ENCODE results near the gene NFATC2. TPM values are rescaled to one million over a fixed set of nuclear protein-coding genes. Genes with fewer than 3 reads are reported as not detected.

NFATC2 gene
- total RNA-seq, 1 experiment from 2014 or later = 5.0 TPM

DNA sequence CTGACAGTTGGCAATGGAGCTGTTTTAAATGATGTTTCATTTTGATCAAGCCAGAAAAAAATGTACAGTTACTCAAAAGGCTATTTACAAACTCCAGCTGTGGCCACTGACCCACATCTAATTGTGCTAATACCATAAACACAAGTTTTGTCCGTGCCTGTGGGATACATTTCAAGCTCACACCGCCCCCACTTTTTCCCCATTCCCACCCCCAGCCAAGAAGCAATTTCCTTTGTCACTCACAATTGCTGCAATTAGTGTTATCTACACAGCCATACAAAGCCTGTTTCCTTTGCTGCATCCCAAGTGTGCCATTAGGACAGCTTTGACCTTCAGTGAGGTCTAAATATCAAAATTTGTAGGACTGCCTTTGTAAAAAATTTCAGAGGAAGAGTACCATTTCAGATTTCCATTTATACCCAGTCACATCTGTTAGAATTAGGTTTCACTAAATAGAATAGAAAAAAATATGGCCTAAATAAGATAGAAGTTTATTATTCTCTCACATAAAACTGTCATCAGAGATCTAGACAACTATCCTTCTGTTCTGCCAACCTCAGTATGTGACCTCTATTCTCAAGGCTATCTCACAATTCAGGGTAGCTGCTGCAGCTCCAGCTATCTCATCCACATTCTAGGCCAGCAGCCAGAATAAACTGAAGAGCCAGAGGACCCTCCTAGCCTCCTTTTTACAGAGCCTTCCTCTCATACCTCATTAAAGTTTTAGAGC is 202.6 kb downstream of the NFATC2 start (continued):
- TF ChIP-seq, protein P1, sequence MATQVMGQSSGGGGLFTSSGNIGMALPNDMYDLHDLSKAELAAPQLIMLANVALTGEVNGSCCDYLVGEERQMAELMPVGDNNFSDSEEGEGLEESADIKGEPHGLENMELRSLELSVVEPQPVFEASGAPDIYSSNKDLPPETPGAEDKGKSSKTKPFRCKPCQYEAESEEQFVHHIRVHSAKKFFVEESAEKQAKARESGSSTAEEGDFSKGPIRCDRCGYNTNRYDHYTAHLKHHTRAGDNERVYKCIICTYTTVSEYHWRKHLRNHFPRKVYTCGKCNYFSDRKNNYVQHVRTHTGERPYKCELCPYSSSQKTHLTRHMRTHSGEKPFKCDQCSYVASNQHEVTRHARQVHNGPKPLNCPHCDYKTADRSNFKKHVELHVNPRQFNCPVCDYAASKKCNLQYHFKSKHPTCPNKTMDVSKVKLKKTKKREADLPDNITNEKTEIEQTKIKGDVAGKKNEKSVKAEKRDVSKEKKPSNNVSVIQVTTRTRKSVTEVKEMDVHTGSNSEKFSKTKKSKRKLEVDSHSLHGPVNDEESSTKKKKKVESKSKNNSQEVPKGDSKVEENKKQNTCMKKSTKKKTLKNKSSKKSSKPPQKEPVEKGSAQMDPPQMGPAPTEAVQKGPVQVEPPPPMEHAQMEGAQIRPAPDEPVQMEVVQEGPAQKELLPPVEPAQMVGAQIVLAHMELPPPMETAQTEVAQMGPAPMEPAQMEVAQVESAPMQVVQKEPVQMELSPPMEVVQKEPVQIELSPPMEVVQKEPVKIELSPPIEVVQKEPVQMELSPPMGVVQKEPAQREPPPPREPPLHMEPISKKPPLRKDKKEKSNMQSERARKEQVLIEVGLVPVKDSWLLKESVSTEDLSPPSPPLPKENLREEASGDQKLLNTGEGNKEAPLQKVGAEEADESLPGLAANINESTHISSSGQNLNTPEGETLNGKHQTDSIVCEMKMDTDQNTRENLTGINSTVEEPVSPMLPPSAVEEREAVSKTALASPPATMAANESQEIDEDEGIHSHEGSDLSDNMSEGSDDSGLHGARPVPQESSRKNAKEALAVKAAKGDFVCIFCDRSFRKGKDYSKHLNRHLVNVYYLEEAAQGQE (IDR thresholded peaks at IDR 0.05; ENCODE audit: low read depth) = no peak

DNA sequence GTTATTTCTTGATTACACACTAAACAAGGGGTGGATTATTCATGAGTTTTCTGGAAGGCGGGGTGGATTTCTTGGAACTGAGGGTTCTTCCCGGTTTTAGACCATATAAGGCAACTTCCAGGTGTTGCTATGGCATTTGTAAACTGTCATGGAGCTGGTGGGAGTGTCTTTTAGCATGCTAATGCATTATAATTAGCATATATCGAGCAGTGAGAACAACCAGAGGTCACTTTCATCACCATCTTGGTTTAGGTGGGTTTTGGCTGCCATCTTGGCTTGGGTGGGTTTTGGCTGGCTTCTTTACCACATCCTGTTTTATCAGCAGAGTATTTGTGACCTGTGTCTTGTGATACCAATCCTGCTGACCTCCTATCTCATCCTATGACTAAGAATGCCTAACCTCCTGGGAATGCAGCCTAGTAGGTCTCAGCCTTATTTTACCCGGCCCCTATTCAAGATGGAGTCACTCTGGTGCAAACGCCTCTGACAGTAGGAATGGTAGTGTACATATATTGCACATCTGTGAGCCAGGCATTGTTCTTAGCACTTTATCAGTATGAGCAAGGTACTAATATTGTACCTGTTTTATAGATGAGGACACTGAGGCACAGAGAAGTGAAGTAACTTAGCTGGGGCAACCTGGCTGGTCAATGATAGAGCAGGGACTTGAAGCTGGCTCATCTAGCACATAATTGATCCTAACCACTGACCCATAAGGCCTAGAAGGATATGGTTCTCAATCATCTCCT is 203.7 kb downstream of the NFATC2 start:
- Histone ChIP-seq H3K27ac (ENCODE audit: low read depth, low read length) (no peak overlapping the region), H3K4me2 (ENCODE audit: low read length) (no peak overlapping the region), H3K4me1 (ENCODE audit: control insufficient read depth in 1 of 2, insufficient read depth in 2 of 2, low read length in 2 of 2) (peaks cover 0 to 7% of the 10 kb centered on the region in 2 experiments; a peak in 2 of 4 replicates), H2AFZ (ENCODE audit: low read depth, low read length, poor library complexity, severe bottlenecking) (no peak overlapping the region), H3K36me3 (ENCODE audit: control insufficient read depth in 1 of 2, insufficient read depth in 2 of 2, low read length in 2 of 2) (no peaks in the 10 kb centered on the region), H3K4me3 (replicated peaks in 1 of 2; ENCODE audit: low read depth in 1 of 2, low read length in 2 of 2) (no peak overlapping the region), H3K79me2 (ENCODE audit: insufficient read depth, low read length) (no peaks in the 10 kb centered on the region), H3K9me2 (ENCODE audit: insufficient read depth) (no peaks in the 10 kb centered on the region), H3K9ac (ENCODE audit: low read length) (no peak overlapping the region), H3K9me3 (ENCODE audit: control insufficient read depth in 1 of 2, insufficient read depth in 1 of 2, low read depth in 1 of 2, low read length in 2 of 2) (no peaks in the 10 kb centered on the region), H3K27me3 (ENCODE audit: insufficient read depth, low read length) (no peaks in the 10 kb centered on the region), H4K20me1 (ENCODE audit: insufficient read depth) (no peaks in the 10 kb centered on the region)
- no peak for DNase-seq (ENCODE audit: low read depth, low spot score)
- ATAC-seq = no peak
- BruUV-seq (replicated peaks) = no TSS peak
- TF ChIP-seq ZFX (IDR thresholded peaks at IDR 0.05) (no peak), JUND (IDR thresholded peaks at IDR 0.05) (no peak), EZH2phosphoT487 (IDR thresholded peaks at IDR 0.05; ENCODE audit: borderline replicate concordance) (no peak), CBX3 (IDR thresholded peaks at IDR 0.05; ENCODE audit: low read depth) (no peak), EGR1 (IDR thresholded peaks at IDR 0.05; ENCODE audit: low read depth) (no peak), POLR2AphosphoS5 (IDR thresholded peaks at IDR 0.05; ENCODE audit: low read depth, low read length) (no peak)
- RAD21 ChIA-PET (ENCODE audit: low non-redundant PET in 1 of 2, low total read pairs in 2 of 2, uncharacterized antibody in 2 of 2, unreplicated experiment in 2 of 2) = interaction anchor here in 1 of 2 experiments (0.5 kb wide), 1 partner anchor 302 kb away, joined by 3 read pairs; no protein-coding TSS in a partner anchor
- CTCF ChIA-PET = interaction anchor here (0.8 to 1.7 kb wide), 3 partner anchors 13 to 351 kb away, joined by 3 to 8 read pairs (median 6); no protein-coding TSS in a partner anchor
- POLR2A ChIA-PET = no interaction called here
- intact Hi-C loops (cut with micrococcal nuclease) = no loop called here

Measured in HCT116 (cell line).